NB4 (cell line): Measurements from ENCODE around the gene ILK.

Source experiments
- DNase-seq: peaks from one replicate; pipeline ENCODE4 v3.0.0; 2010; ENCODE audit warnings: low read depth
- H3K4me3 ChIP-seq: one replicate; pipeline ENCODE4 v1.5.1; 2011; ENCODE audit warnings: mild to moderate bottlenecking, low read depth, low read length, moderate library complexity
- CTCF ChIP-seq: IDR thresholded peaks from one replicate; pipeline ENCODE4 v1.5.1; 2012; ENCODE audit warnings: low read depth, low read length
- MAX ChIP-seq: IDR thresholded peaks from 2 replicates; pipeline ENCODE4 v1.6.1; 2011; ENCODE audit warnings: low read depth, low read length
- MYC ChIP-seq: IDR thresholded peaks from 2 replicates; pipeline ENCODE4 v1.6.1; 2011; ENCODE audit warnings: low read depth, low read length
- POLR2A ChIP-seq: IDR thresholded peaks from 2 replicates; pipeline ENCODE4 v1.6.1; 2011; ENCODE audit warnings: mild to moderate bottlenecking; ENCODE audit not compliant: insufficient read length; ENCODE audit errors: extremely low read depth

The ILK gene

GRCh38 chr11:6603287-6604080 lies at the start of gene ILK, which contains the start of gene RRP8:
Gene ILK (plus strand): TSS chr11:6603774. CDS start chr11:6604272, 498 bp downstream.
Gene RRP8 (minus strand): TSS chr11:6603616. CDS start chr11:6603502, 114 bp downstream.
- peak; percentile 94 for DNase-seq
- peak; percentile 72 for TF ChIP-seq MYC
- peak; percentile 76 for TF ChIP-seq POLR2A
- TF ChIP-seq CTCF = no peak
- peak; percentile 71 for TF ChIP-seq MAX
- H3K4me3 ChIP-seq = peak within 1 kb of the TSS; percentile 100

- TF ChIP-seq POLR2A (no peak), MAX (no peak), MYC (no peak), CTCF (no peak)
- H3K4me3 ChIP-seq = no peak overlapping the region
- DNase-seq = no peak
Measured at GRCh38 chr11:6554828-6555706, 48.5 kb upstream of the ILK start.

GRCh38 chr11:6556139-6556949 lies 47.2 kb upstream of the ILK start:
- TF ChIP-seq POLR2A (no peak), CTCF (no peak), MYC (no peak), MAX (no peak)
- no peak for DNase-seq

GRCh38 chr11:6557063-6557462 lies 46.5 kb upstream of the ILK start:
- H3K4me3 ChIP-seq = no peak overlapping the region
- TF ChIP-seq MYC = no peak
- no peak for TF ChIP-seq POLR2A
- no peak for TF ChIP-seq MAX
- no peak for TF ChIP-seq CTCF
- no peak for DNase-seq

More at GRCh38 chr11:6556139-6556949, 47.2 kb upstream of the ILK start:
- H3K4me3 ChIP-seq = no peak overlapping the region
